ENCODE data around the gene SLC4A2.
A peak's percentile ranks its signal among the peaks of the same experiment; 100 is the strongest.

SLC4A2 gene

GRCh38 chr7:151114151-151115090 lies 55.0 kb downstream of the SLC4A2 start:
- DNase-seq (ENCODE audit: low spot score): no peak
- H3K14ac ChIP-seq (ENCODE audit: low read length): no peak overlapping the region
- no peak overlapping the region for H2BK15ac ChIP-seq (ENCODE audit: low read length)
- peaks cover 0 to 1% of the 10 kb centered on the region in 2 donors for H3K9me3 ChIP-seq (replicated peaks in 1 of 2; ENCODE audit: control insufficient read depth in 2 of 2, insufficient read depth in 1 of 2, low read depth in 1 of 2, low read length in 2 of 2)
- peaks cover 20 to 26% of the 10 kb centered on the region in 2 donors for H3K36me3 ChIP-seq (replicated peaks in 1 of 2; ENCODE audit: control insufficient read depth in 2 of 2, insufficient read depth in 2 of 2, low read length in 2 of 2)
- H2BK120ac ChIP-seq (ENCODE audit: low read depth, low read length): peak overlapping the region; percentile 11
- no peak overlapping the region for H2BK12ac ChIP-seq (ENCODE audit: low read length)
- H4K91ac ChIP-seq (ENCODE audit: low read depth, low read length, poor library complexity): no peak overlapping the region
- peak overlapping the region; percentile 52 for H3K18ac ChIP-seq (ENCODE audit: low read length)
- peak overlapping the region in 1 of 2 donors; percentile 80 for H3K4me3 ChIP-seq (ENCODE audit: low read length in 2 of 2)
- no peak overlapping the region for H2BK5ac ChIP-seq (ENCODE audit: low read length)
- peak overlapping the region; percentile 86 for H2AK5ac ChIP-seq (ENCODE audit: low read depth, low read length)
- H3K79me1 ChIP-seq (ENCODE audit: low read depth, low read length): peaks cover 29% of the 10 kb centered on the region
- peak overlapping the region; percentile 33 for H3K9ac ChIP-seq (ENCODE audit: low read depth, low read length, poor library complexity)
- H4K8ac ChIP-seq (ENCODE audit: low read depth, low read length): no peak overlapping the region
- no CpG with 5 or more reads among the region's 101 CpGs for WGBS, 2 donors (ENCODE audit: extremely low coverage in 2 of 2, insufficient read length in 2 of 2, insufficient replicate concordance in 1 of 2)
- H3K4ac ChIP-seq (ENCODE audit: low read length): no peak overlapping the region
- no peak overlapping the region for H2AFZ ChIP-seq (ENCODE audit: low read length)
- peaks cover 11 to 22% of the 10 kb centered on the region in 2 donors for H3K4me1 ChIP-seq (ENCODE audit: control insufficient read depth in 2 of 2, insufficient read depth in 1 of 2, low read depth in 1 of 2, low read length in 2 of 2)
- H3K27me3 ChIP-seq (ENCODE audit: control insufficient read depth in 3 of 3, insufficient read depth in 3 of 3, low read depth in 1 of 3, low read length in 3 of 3): peaks cover 0 to 3% (median 0%) of the 10 kb centered on the region in 3 experiments
- peak overlapping the region; percentile 55 for H3K27ac ChIP-seq (replicated peaks; ENCODE audit: low read length)
- H3K4me2 ChIP-seq (ENCODE audit: insufficient read depth, low read length, poor library complexity, severe bottlenecking): peak overlapping the region; percentile 90
- no peak overlapping the region for H3K23ac ChIP-seq (ENCODE audit: low read depth, low read length, poor library complexity)

GRCh38 chr7:151115121-151115835 lies 55.9 kb downstream of the SLC4A2 start:
- Histone ChIP-seq H3K23ac (ENCODE audit: low read depth, low read length, poor library complexity) (no peak overlapping the region), H3K27me3 (ENCODE audit: control insufficient read depth in 3 of 3, insufficient read depth in 3 of 3, low read depth in 1 of 3, low read length in 3 of 3) (peaks cover 0 to 3% (median 0%) of the 10 kb centered on the region in 3 experiments), H3K18ac (ENCODE audit: low read length) (peak overlapping the region; percentile 42), H3K27ac (replicated peaks; ENCODE audit: low read length) (no peak overlapping the region), H3K14ac (ENCODE audit: low read length) (no peak overlapping the region), H3K4me1 (ENCODE audit: control insufficient read depth in 2 of 2, insufficient read depth in 1 of 2, low read depth in 1 of 2, low read length in 2 of 2) (peaks cover 11 to 22% of the 10 kb centered on the region in 2 donors), H2BK12ac (ENCODE audit: low read length) (no peak overlapping the region), H3K4me2 (ENCODE audit: insufficient read depth, low read length, poor library complexity, severe bottlenecking) (peak overlapping the region; percentile 90), H4K8ac (ENCODE audit: low read depth, low read length) (no peak overlapping the region), H3K79me1 (ENCODE audit: low read depth, low read length) (peaks cover 35% of the 10 kb centered on the region), H4K91ac (ENCODE audit: low read depth, low read length, poor library complexity) (no peak overlapping the region), H2BK5ac (ENCODE audit: low read length) (no peak overlapping the region), H3K36me3 (replicated peaks in 1 of 2; ENCODE audit: control insufficient read depth in 2 of 2, insufficient read depth in 2 of 2, low read length in 2 of 2) (peaks cover 24 to 34% of the 10 kb centered on the region in 2 donors), H3K9me3 (replicated peaks in 1 of 2; ENCODE audit: control insufficient read depth in 2 of 2, insufficient read depth in 1 of 2, low read depth in 1 of 2, low read length in 2 of 2) (peaks cover 0 to 1% of the 10 kb centered on the region in 2 donors), H2AFZ (ENCODE audit: low read length) (no peak overlapping the region), H3K9ac (ENCODE audit: low read depth, low read length, poor library complexity) (peak overlapping the region; percentile 79), H2BK120ac (ENCODE audit: low read depth, low read length) (no peak overlapping the region), H3K4me3 (ENCODE audit: low read length in 2 of 2) (peak overlapping the region in 1 of 2 donors; percentile 80), H2AK5ac (ENCODE audit: low read depth, low read length) (peak overlapping the region; percentile 64), H2BK15ac (ENCODE audit: low read length) (no peak overlapping the region), H3K4ac (ENCODE audit: low read length) (no peak overlapping the region)
- DNase-seq (ENCODE audit: low spot score): no peak
- WGBS, 2 donors (ENCODE audit: extremely low coverage in 2 of 2, insufficient read length in 2 of 2, insufficient replicate concordance in 1 of 2): no CpG with 5 or more reads among the region's 114 CpGs

GRCh38 chr7:151115836-151116418 lies 56.5 kb downstream of the SLC4A2 start:
- H2BK5ac ChIP-seq (ENCODE audit: low read length): no peak overlapping the region
- H3K4me2 ChIP-seq (ENCODE audit: insufficient read depth, low read length, poor library complexity, severe bottlenecking): peak overlapping the region; percentile 90
- H2BK120ac ChIP-seq (ENCODE audit: low read depth, low read length): no peak overlapping the region
- peak overlapping the region in 1 of 2 donors; percentile 80 for H3K4me3 ChIP-seq (ENCODE audit: low read length in 2 of 2)
- no peak overlapping the region for H2BK15ac ChIP-seq (ENCODE audit: low read length)
- H3K4ac ChIP-seq (ENCODE audit: low read length): no peak overlapping the region
- H3K4me1 ChIP-seq (ENCODE audit: control insufficient read depth in 2 of 2, insufficient read depth in 1 of 2, low read depth in 1 of 2, low read length in 2 of 2): peaks cover 11 to 19% of the 10 kb centered on the region in 2 donors
- peaks cover 30 to 41% of the 10 kb centered on the region in 2 donors for H3K36me3 ChIP-seq (replicated peaks in 1 of 2; ENCODE audit: control insufficient read depth in 2 of 2, insufficient read depth in 2 of 2, low read length in 2 of 2)
- WGBS, 2 donors (ENCODE audit: extremely low coverage in 2 of 2, insufficient read length in 2 of 2, insufficient replicate concordance in 1 of 2): no CpG with 5 or more reads among the region's 14 CpGs
- H3K23ac ChIP-seq (ENCODE audit: low read depth, low read length, poor library complexity): peak overlapping the region; percentile 60
- H2AK5ac ChIP-seq (ENCODE audit: low read depth, low read length): peak overlapping the region; percentile 64
- peaks cover 35% of the 10 kb centered on the region for H3K79me1 ChIP-seq (ENCODE audit: low read depth, low read length)
- no peak overlapping the region for H4K8ac ChIP-seq (ENCODE audit: low read depth, low read length)
- H3K27ac ChIP-seq (replicated peaks; ENCODE audit: low read length): no peak overlapping the region
- no peak overlapping the region for H4K91ac ChIP-seq (ENCODE audit: low read depth, low read length, poor library complexity)
- H3K27me3 ChIP-seq (ENCODE audit: control insufficient read depth in 3 of 3, insufficient read depth in 3 of 3, low read depth in 1 of 3, low read length in 3 of 3): peaks cover 0 to 3% (median 0%) of the 10 kb centered on the region in 3 experiments
- no peak overlapping the region for H2BK12ac ChIP-seq (ENCODE audit: low read length)
- H2AFZ ChIP-seq (ENCODE audit: low read length): no peak overlapping the region
- no peak overlapping the region for H3K18ac ChIP-seq (ENCODE audit: low read length)
- H3K9me3 ChIP-seq (replicated peaks in 1 of 2; ENCODE audit: control insufficient read depth in 2 of 2, insufficient read depth in 1 of 2, low read depth in 1 of 2, low read length in 2 of 2): peaks cover 0 to 1% of the 10 kb centered on the region in 2 donors
- H3K9ac ChIP-seq (ENCODE audit: low read depth, low read length, poor library complexity): peak overlapping the region; percentile 63
- no peak for DNase-seq (ENCODE audit: low spot score)
- peak overlapping the region; percentile 14 for H3K14ac ChIP-seq (ENCODE audit: low read length)
